Right lobe of liver (tissue), 6 donors: Measurements from ENCODE around the gene CLRN1. TPM values are rescaled to one million over a fixed set of nuclear protein-coding genes. Genes with fewer than 3 reads are reported as not detected.
A peak's percentile ranks its signal among the peaks of the same experiment; 100 is the strongest.

Experiments used
- ATAC-seq, 4 donors: fragments of 200-7000 bp; cut with Tn5 transposase; one replicate each; pipeline ENCODE4 v1.9.1; 2020; ENCODE audit warnings: mild to moderate bottlenecking in 4 of 4, moderate library complexity in 4 of 4
- DNase-seq, 3 donors: peaks; one replicate each; pipeline ENCODE4 v3.0.0-alpha.2; 2020
- H3K27ac ChIP-seq, 3 donors: fragments of 200-600 bp; one replicate each; pipeline ENCODE4 v1.8.0; 2022
- H3K27me3 ChIP-seq, 2 donors: fragments of 200-600 bp; one replicate each; pipeline ENCODE4 v1.8.0; 2022
- H3K36me3 ChIP-seq, 4 donors: fragments of 200-600 bp; sonication (generic) in 1 of 4; one replicate each; pipeline versions ENCODE4 v1.5.1 to v1.8.0; 2017 to 2022; ENCODE audit warnings: control low read depth in 1 of 4
- H3K4me1 ChIP-seq, 4 donors: fragments of 200-600 bp; sonication (generic) in 1 of 4; one replicate each; pipeline versions ENCODE4 v1.5.1 to v1.8.0; 2017 to 2022; ENCODE audit warnings: control low read depth in 1 of 4
- H3K4me3 ChIP-seq, 3 donors: fragments of 200-600 bp; one replicate each; pipeline ENCODE4 v1.8.0; 2022
- H3K9me3 ChIP-seq, 4 donors: fragments of 200-600 bp; sonication (generic) in 1 of 4; one replicate each; pipeline versions ENCODE4 v1.5.1 to v1.8.0; 2017 to 2022; ENCODE audit warnings: control low read depth in 1 of 4
- CTCF ChIP-seq, 4 donors: fragments of 200-600 bp in 3 of 4; fragments of 450-650 bp in 1 of 4; IDR thresholded peaks; one replicate each; pipeline versions ENCODE4 v1.5.1 to v1.8.0; 2016 to 2022; ENCODE audit warnings: antibody characterized with exemption in 4 of 4, mild to moderate bottlenecking in 2 of 4
- POLR2A ChIP-seq: fragments of 450-650 bp; IDR thresholded peaks from one replicate; pipeline ENCODE4 v1.6.1; 2017; ENCODE audit warnings: antibody characterized with exemption, mild to moderate bottlenecking
- whole genome bisulfite sequencing: methylation state at CpG from one replicate; pipeline ENCODE4 v1.1.6; 2018; ENCODE audit warnings: low coverage, low lambda C conversion rate; ENCODE audit not compliant: insufficient coverage; ENCODE audit errors: missing lambda C conversion rate; 5-methylcytosine and 5-hydroxymethylcytosine counted together
- intact Hi-C, 2 donors: fragments of 100-400 bp; cut with DNase I; formaldehyde crosslinking; loops; one replicate each; pipeline versions ENCODE4 v1.11.2 to v1.14.1; 2022
- total RNA-seq, 6 experiments: library from RNA; depleted of rRNA in 2 of 6; stranded (reverse); fragments of >200 nt in 2 of 6; fragmentation: NEBNext Ultra II Directional in 3 of 6; extraction: Animal tissue kit (Norgen Biotek cat#: 25700) in 3 of 6; gene quantifications; one replicate each; pipeline versions ENCODE4 v1.1.0 to v1.2.4, GENCODE V29; 2016 to 2023
- donor health status: DM: no; HTN: yes; CAD: no.
- donor health status: DM: no; HTN: no; CAD: no.
- donor health status: DM: no; HTN: no; CAD: no.
- donor health status: DM: no; HTN: yes; CAD: no.
- donor health status: DM: no; HTN: yes; CAD: no.

CLRN1 gene
- total RNA-seq, 6 experiments from 2014 or later: not detected

- 64% methylated on average over 3 of the region's 3 CpGs for WGBS
- H3K27ac ChIP-seq: no peak overlapping the region
- no peak overlapping the region for H3K4me3 ChIP-seq
- H3K4me1 ChIP-seq: no peaks in the 10 kb centered on the region
- H3K9me3 ChIP-seq: no peaks in the 10 kb centered on the region
- ATAC-seq: no peak
- H3K36me3 ChIP-seq: no peaks in the 10 kb centered on the region
- H3K27me3 ChIP-seq: no peaks in the 10 kb centered on the region
- TF ChIP-seq CTCF (IDR thresholded peaks at IDR 0.05): no peak
- TF ChIP-seq POLR2A: no peak
- intact Hi-C loops: no loop called here
- DNase-seq: no peak
Measured at GRCh38 chr3:150898046-150898754, 74.3 kb downstream of the CLRN1 start.

- H3K27me3 ChIP-seq: no peaks in the 10 kb centered on the region
- WGBS: 84% methylated on average over 3 of the region's 3 CpGs
- no peaks in the 10 kb centered on the region for H3K36me3 ChIP-seq
- no peaks in the 10 kb centered on the region for H3K4me1 ChIP-seq
- ATAC-seq: no peak
- H3K9me3 ChIP-seq: no peaks in the 10 kb centered on the region
- TF ChIP-seq POLR2A (no peak), CTCF (IDR thresholded peaks at IDR 0.05) (no peak)
- intact Hi-C loops: no loop called here
- no peak overlapping the region for H3K4me3 ChIP-seq
- no peak for DNase-seq
- no peak overlapping the region for H3K27ac ChIP-seq
Measured at GRCh38 chr3:150897592-150897991, 74.9 kb downstream of the CLRN1 start.

DNA sequence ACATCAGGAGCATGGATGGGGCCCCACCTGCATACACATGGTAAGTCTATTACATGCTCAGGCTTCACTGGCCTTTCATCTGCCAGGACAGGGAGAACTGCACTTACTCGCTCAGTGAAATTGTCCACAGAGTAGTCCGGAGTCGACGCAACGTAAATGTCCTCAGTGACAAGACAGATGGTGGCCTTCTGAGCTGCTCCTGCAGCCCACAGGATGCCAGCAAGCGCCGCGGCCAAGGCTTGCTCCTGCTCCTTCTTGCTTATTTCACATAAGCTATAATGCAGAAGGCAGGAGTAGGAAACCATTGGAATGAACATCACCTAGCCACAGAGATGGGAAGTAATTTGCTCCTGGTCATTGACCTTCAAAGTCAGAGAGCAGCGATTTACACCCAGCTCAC lies 81.7 kb downstream of the CLRN1 start:
- DNase-seq: no peak
- TF ChIP-seq CTCF (IDR thresholded peaks at IDR 0.05) (no peak), POLR2A (no peak)
- WGBS: 81% methylated on average over 9 of the region's 9 CpGs
- peak overlapping the region in 1 of 3 donors; percentile 0 for H3K27ac ChIP-seq
- no peaks in the 10 kb centered on the region for H3K27me3 ChIP-seq
- no peaks in the 10 kb centered on the region for H3K9me3 ChIP-seq
- H3K4me1 ChIP-seq: no peaks in the 10 kb centered on the region
- no peaks in the 10 kb centered on the region for H3K36me3 ChIP-seq
- no peak overlapping the region for H3K4me3 ChIP-seq
- ATAC-seq: no peak
- intact Hi-C loops: no loop called here

DNA sequence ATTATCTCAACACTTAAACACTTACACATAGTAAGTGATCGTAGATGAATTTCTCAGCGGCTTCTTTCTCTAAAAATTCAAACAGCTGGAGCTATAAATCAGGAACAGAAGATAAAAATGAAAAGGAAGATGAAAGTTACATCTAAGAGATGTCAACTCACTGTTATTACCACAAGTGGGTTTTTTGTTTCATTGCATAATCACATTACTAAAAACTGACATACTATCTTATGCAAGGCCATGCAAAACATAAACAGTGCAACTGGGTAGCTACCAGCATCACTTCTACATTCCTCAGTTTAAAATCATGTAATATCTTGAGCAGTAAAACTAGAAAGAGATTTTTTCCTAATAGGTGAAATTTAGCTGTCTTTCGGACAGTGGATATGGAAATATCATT lies 82.2 kb downstream of the CLRN1 start:
- peak overlapping the region in 1 of 3 donors; percentile 0 for H3K27ac ChIP-seq
- H3K9me3 ChIP-seq: no peaks in the 10 kb centered on the region
- no peaks in the 10 kb centered on the region for H3K4me1 ChIP-seq
- ATAC-seq (no peak), DNase-seq (no peak)
- no peaks in the 10 kb centered on the region for H3K36me3 ChIP-seq
- intact Hi-C loops: no loop called here
- WGBS: 79% methylated on average over 3 of the region's 3 CpGs
- H3K4me3 ChIP-seq: no peak overlapping the region
- no peak for TF ChIP-seq POLR2A
- TF ChIP-seq CTCF (IDR thresholded peaks at IDR 0.05): no peak
- no peaks in the 10 kb centered on the region for H3K27me3 ChIP-seq
